ENCODE results near the gene ITPR1.

ITPR1 gene

GRCh38 chr3:4813909-4814304 is 320.8 kb downstream of the ITPR1 start:
- DNase-seq: no peak
- TF ChIP-seq, protein P1, sequence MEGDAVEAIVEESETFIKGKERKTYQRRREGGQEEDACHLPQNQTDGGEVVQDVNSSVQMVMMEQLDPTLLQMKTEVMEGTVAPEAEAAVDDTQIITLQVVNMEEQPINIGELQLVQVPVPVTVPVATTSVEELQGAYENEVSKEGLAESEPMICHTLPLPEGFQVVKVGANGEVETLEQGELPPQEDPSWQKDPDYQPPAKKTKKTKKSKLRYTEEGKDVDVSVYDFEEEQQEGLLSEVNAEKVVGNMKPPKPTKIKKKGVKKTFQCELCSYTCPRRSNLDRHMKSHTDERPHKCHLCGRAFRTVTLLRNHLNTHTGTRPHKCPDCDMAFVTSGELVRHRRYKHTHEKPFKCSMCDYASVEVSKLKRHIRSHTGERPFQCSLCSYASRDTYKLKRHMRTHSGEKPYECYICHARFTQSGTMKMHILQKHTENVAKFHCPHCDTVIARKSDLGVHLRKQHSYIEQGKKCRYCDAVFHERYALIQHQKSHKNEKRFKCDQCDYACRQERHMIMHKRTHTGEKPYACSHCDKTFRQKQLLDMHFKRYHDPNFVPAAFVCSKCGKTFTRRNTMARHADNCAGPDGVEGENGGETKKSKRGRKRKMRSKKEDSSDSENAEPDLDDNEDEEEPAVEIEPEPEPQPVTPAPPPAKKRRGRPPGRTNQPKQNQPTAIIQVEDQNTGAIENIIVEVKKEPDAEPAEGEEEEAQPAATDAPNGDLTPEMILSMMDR (IDR thresholded peaks at IDR 0.05; ENCODE audit: low read depth, low read length): no peak
- H3K36me3 ChIP-seq: peaks cover 32% of the 10 kb centered on the region
- no peaks in the 10 kb centered on the region for H3K9me3 ChIP-seq
- H3K27me3 ChIP-seq: no peaks in the 10 kb centered on the region
- H3K4me3 ChIP-seq (ENCODE audit: low read depth, low read length): no peak overlapping the region
- no peaks in the 10 kb centered on the region for H3K4me1 ChIP-seq

GRCh38 chr3:4814305-4814903 is 321.3 kb downstream of the ITPR1 start:
- Histone ChIP-seq H3K27me3 (no peaks in the 10 kb centered on the region), H3K4me1 (no peaks in the 10 kb centered on the region), H3K9me3 (no peaks in the 10 kb centered on the region), H3K4me3 (ENCODE audit: low read depth, low read length) (no peak overlapping the region), H3K36me3 (peaks cover 32% of the 10 kb centered on the region)
- no peak for DNase-seq
- TF ChIP-seq, protein P1 (IDR thresholded peaks at IDR 0.05; ENCODE audit: low read depth, low read length): no peak

DNA sequence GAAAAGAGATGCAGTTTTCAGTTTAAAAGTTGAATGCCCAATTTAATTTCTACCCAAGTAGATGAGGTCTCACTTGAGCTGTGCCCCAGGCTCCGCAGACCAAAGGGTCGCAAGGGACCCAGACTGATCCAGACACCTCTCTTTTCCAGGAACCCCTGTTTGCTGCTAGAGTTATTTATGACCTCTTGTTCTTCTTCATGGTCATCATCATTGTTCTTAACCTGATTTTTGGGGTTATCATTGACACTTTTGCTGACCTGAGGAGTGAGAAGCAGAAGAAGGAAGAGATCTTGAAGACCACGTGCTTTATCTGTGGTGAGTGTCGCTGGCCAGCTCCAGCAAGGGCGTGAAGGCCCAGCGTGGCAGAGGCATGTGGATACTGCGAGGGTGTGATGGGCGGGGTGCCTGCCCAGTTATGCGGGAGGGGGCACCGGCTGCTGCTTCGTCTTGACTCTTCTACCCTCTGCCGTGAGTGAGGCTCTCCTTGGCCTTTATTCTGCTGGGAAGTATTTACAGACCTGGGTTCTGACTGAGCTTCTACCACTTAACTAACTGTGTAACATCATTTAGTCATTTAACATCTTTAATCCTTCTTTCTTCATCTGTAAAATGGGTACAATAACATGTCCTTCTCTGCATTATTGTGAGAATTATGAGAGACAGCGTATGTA is 321.9 kb downstream of the ITPR1 start:
- TF ChIP-seq, protein P1 (IDR thresholded peaks at IDR 0.05; ENCODE audit: low read depth, low read length): no peak
- Histone ChIP-seq H3K36me3 (peaks cover 32% of the 10 kb centered on the region), H3K4me1 (no peaks in the 10 kb centered on the region), H3K27me3 (no peaks in the 10 kb centered on the region), H3K9me3 (no peaks in the 10 kb centered on the region), H3K4me3 (ENCODE audit: low read depth, low read length) (no peak overlapping the region)
- DNase-seq: no peak

DNA sequence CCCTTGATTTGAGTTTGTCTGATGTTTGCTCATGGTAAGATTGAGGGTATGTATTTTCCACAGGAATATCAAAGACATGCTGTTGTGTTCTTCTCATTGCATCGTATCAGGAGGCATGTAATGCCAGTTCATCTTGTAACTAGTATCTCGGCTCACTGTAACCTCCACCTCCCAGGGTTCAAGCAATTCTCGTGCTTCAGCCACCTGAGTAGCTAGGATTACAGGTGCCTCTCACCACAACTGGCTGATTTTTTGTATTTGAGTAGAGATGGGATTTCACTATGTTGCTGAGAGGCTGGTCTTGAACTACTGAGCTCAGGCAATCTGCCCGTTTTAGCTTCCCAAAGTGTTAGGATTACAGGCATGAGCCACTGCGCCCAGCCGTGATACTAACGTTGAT is 323.2 kb downstream of the ITPR1 start:
- Histone ChIP-seq H3K9me3 (no peaks in the 10 kb centered on the region), H3K36me3 (peaks cover 32% of the 10 kb centered on the region), H3K4me1 (no peaks in the 10 kb centered on the region), H3K4me3 (ENCODE audit: low read depth, low read length) (no peak overlapping the region), H3K27me3 (no peaks in the 10 kb centered on the region)
- TF ChIP-seq, protein P1 (IDR thresholded peaks at IDR 0.05; ENCODE audit: low read depth, low read length): no peak
- DNase-seq: no peak

DNA sequence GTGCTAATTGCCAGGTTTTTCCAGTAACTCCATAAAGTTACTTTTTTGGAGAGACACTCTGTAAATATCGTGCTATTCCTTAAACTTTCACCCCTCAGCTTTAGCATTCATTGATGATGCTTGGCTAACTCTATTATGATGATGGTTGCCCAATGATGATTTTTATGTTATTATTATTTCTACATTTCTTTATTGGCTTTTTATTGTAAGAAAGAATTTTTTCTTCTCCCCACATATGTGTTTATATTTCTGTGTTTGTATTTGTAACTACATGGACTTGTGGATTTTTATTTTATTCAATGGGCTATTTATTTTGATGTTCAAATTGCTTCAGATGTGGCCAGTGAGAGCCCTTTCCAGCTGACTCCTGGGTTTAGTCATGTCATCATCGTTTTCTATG is 323.6 kb downstream of the ITPR1 start:
- no peak for DNase-seq
- Histone ChIP-seq H3K4me3 (ENCODE audit: low read depth, low read length) (no peak overlapping the region), H3K9me3 (no peaks in the 10 kb centered on the region), H3K27me3 (no peaks in the 10 kb centered on the region), H3K36me3 (peaks cover 31% of the 10 kb centered on the region), H3K4me1 (no peaks in the 10 kb centered on the region)
- TF ChIP-seq, protein P1 (IDR thresholded peaks at IDR 0.05; ENCODE audit: low read depth, low read length): no peak

GRCh38 chr3:4817128-4817527 is 324.0 kb downstream of the ITPR1 start:
- H3K27me3 ChIP-seq: no peaks in the 10 kb centered on the region
- no peak for DNase-seq
- no peaks in the 10 kb centered on the region for H3K4me1 ChIP-seq
- H3K36me3 ChIP-seq: peaks cover 30% of the 10 kb centered on the region
- no peaks in the 10 kb centered on the region for H3K9me3 ChIP-seq
- no peak overlapping the region for H3K4me3 ChIP-seq (ENCODE audit: low read depth, low read length)
- TF ChIP-seq, protein P1 (IDR thresholded peaks at IDR 0.05; ENCODE audit: low read depth, low read length): no peak
